GM23338 (cell line): ENCODE data around the gene TRIM15. TPM values are rescaled to one million over a fixed set of nuclear protein-coding genes. Genes with fewer than 3 reads are reported as not detected.

Experiments used
- ATAC-seq: fragments of 200-7000 bp; cut with Tn5 transposase; 3 replicates; pipeline ENCODE4 v1.9.1; 2020
- DNase-seq: peaks from one replicate; pipeline ENCODE4 v3.0.0-alpha.2; 2015; ENCODE audit warnings: low spot score
- H2AFZ ChIP-seq: fragments of 200-600 bp; sonication (generic); 2 replicates; pipeline ENCODE4 v1.8.0; 2016; ENCODE audit warnings: antibody characterized with exemption, mild to moderate bottlenecking, moderate library complexity
- H3F3A ChIP-seq: fragments of 200-600 bp; sonication (generic); replicated peaks from 2 replicates; pipeline ENCODE4 v1.8.0; 2017; ENCODE audit warnings: antibody characterized with exemption, mixed run types, low read depth
- H3K27ac ChIP-seq: fragments of 200-600 bp; sonication (generic); 2 replicates; pipeline ENCODE4 v1.6.1; 2016; ENCODE audit warnings: low read depth
- H3K27me3 ChIP-seq: fragments of 200-600 bp; sonication (generic); 2 replicates; pipeline ENCODE4 v1.8.0; 2016; ENCODE audit warnings: mild to moderate bottlenecking, mixed run types, moderate library complexity; ENCODE audit not compliant: insufficient read depth
- H3K36me3 ChIP-seq: fragments of 200-600 bp; sonication (generic); 2 replicates; pipeline ENCODE4 v1.8.0; 2016; ENCODE audit warnings: mild to moderate bottlenecking; ENCODE audit not compliant: insufficient read depth
- H3K4me1 ChIP-seq: fragments of 200-600 bp; sonication (generic); 2 replicates; pipeline ENCODE4 v1.8.0; 2016; ENCODE audit warnings: mild to moderate bottlenecking, moderate library complexity; ENCODE audit not compliant: insufficient read depth
- H3K4me2 ChIP-seq: fragments of 200-600 bp; sonication (generic); 2 replicates; pipeline ENCODE4 v1.7.1; 2017; ENCODE audit warnings: mixed run types
- H3K4me3 ChIP-seq: fragments of 200-600 bp; sonication (generic); 2 replicates; pipeline ENCODE4 v1.6.1; 2016; ENCODE audit warnings: mixed run types
- H3K79me2 ChIP-seq: fragments of 200-600 bp; sonication (generic); replicated peaks from 2 replicates; pipeline ENCODE4 v1.8.0; 2017; ENCODE audit warnings: mild to moderate bottlenecking; ENCODE audit not compliant: insufficient read depth
- H3K9me2 ChIP-seq: fragments of 200-600 bp; sonication (generic); 2 replicates; pipeline ENCODE4 v1.8.0; 2017; ENCODE audit not compliant: insufficient read depth
- H4K20me1 ChIP-seq: fragments of 200-600 bp; sonication (generic); replicated peaks from 2 replicates; pipeline ENCODE4 v1.8.0; 2017; ENCODE audit warnings: mild to moderate bottlenecking; ENCODE audit not compliant: insufficient read depth
- H3K27ac Mint-ChIP-seq: 2 replicates; pipeline ENCODE4 v1.8.0; 2020; ENCODE audit warnings: inconsistent platforms, mild to moderate bottlenecking, moderate library complexity, mixed read lengths
- H3K27me3 Mint-ChIP-seq: 3 replicates; pipeline ENCODE4 v1.8.0; 2022; ENCODE audit warnings: low read depth, mild to moderate bottlenecking, moderate library complexity, mixed read lengths, inconsistent platforms; ENCODE audit not compliant: insufficient read depth, poor library complexity
- H3K36me3 Mint-ChIP-seq: 3 replicates; pipeline ENCODE4 v1.8.0; 2021; ENCODE audit warnings: low read depth, mild to moderate bottlenecking, inconsistent platforms, moderate library complexity, mixed read lengths
- H3K4me1 Mint-ChIP-seq: 3 replicates; pipeline ENCODE4 v1.8.0; 2020; ENCODE audit warnings: mild to moderate bottlenecking, inconsistent platforms, mixed read lengths
- H3K4me3 Mint-ChIP-seq: 3 replicates; pipeline ENCODE4 v1.8.0; 2021; ENCODE audit warnings: moderate library complexity, mild to moderate bottlenecking, inconsistent platforms, mixed read lengths
- H3K9me3 Mint-ChIP-seq: 3 replicates; pipeline ENCODE4 v1.8.0; 2020; ENCODE audit warnings: moderate library complexity, mild to moderate bottlenecking, inconsistent platforms, mixed read lengths
- CREB1 ChIP-seq: fragments of 250-450 bp; sonication (Bioruptor Pico); IDR thresholded peaks from 2 replicates; pipeline ENCODE4 v1.5.0; 2020; ENCODE audit warnings: low read depth, mild to moderate bottlenecking, moderate library complexity
- CTCF ChIP-seq, 2 experiments: fragments of 200-600 bp in 1 of 2; sonication (generic) in 1 of 2; conservative IDR thresholded peaks; 2 replicates each; pipeline versions ENCODE4 v1.5.1 to v1.6.1; 2016 to 2017; ENCODE audit warnings: antibody characterized with exemption in 2 of 2, low read depth in 2 of 2, mild to moderate bottlenecking in 2 of 2, moderate library complexity in 1 of 2
- ETS1 ChIP-seq: IDR thresholded peaks from 2 replicates; pipeline ENCODE4 v1.6.1; 2016; ENCODE audit warnings: antibody characterized with exemption
- EZH2 ChIP-seq: fragments of 200-600 bp; sonication (generic); IDR thresholded peaks from one replicate; pipeline ENCODE4 v1.8.0; 2017; ENCODE audit warnings: antibody characterized with exemption, mild to moderate bottlenecking, low read depth; ENCODE audit not compliant: unreplicated experiment
- EZH2phosphoT487 ChIP-seq: fragments of 200-600 bp; sonication (generic); IDR thresholded peaks from one replicate; pipeline ENCODE4 v1.8.1; 2018; ENCODE audit warnings: antibody characterized with exemption; ENCODE audit not compliant: unreplicated experiment
- JUNB ChIP-seq: IDR thresholded peaks from one replicate; pipeline ENCODE4 v1.6.1; 2016; ENCODE audit warnings: antibody characterized with exemption; ENCODE audit not compliant: unreplicated experiment
- NANOG ChIP-seq: IDR thresholded peaks from 2 replicates; pipeline ENCODE4 v1.6.1; 2016; ENCODE audit warnings: antibody characterized with exemption, borderline replicate concordance
- POLR2AphosphoS5 ChIP-seq: IDR thresholded peaks from 2 replicates; pipeline ENCODE4 v1.6.1; 2016; ENCODE audit warnings: antibody characterized with exemption, low read depth
- REST ChIP-seq: IDR thresholded peaks from one replicate; pipeline ENCODE4 v1.6.1; 2018; ENCODE audit warnings: antibody characterized with exemption; ENCODE audit not compliant: unreplicated experiment
- STAT1 ChIP-seq: IDR thresholded peaks from one replicate; pipeline ENCODE4 v1.6.1; 2016; ENCODE audit warnings: antibody characterized with exemption; ENCODE audit not compliant: unreplicated experiment
- ZNF114 ChIP-seq: fragments of 250-450 bp; sonication (Bioruptor Pico); IDR thresholded peaks from 2 replicates; pipeline ENCODE4 v1.5.0; 2020; ENCODE audit warnings: mild to moderate bottlenecking, moderate library complexity
- ZNF331 ChIP-seq: fragments of 250-450 bp; sonication (Bioruptor Pico); IDR thresholded peaks from 2 replicates; pipeline ENCODE4 v1.5.0; 2020; ENCODE audit warnings: low read depth, mild to moderate bottlenecking, moderate library complexity
- ZNF462 ChIP-seq: fragments of 250-450 bp; sonication (Bioruptor Pico); IDR thresholded peaks from 2 replicates; pipeline ENCODE4 v1.5.0; 2020; ENCODE audit warnings: mild to moderate bottlenecking, moderate library complexity
- polyA plus RNA-seq: library from polyadenylated mRNA; unstranded; fragments of >200 nt; fragmentation: Nextera tagmentation; extraction: Ambion mirVana; gene quantifications from 2 replicates; pipeline ENCODE4 v1.2.1, GENCODE V29; 2016
- total RNA-seq: library from RNA; depleted of rRNA; stranded (reverse); fragments of >200 nt; shearing (Covaris generic); gene quantifications from 2 replicates; pipeline ENCODE4 v1.2.3, GENCODE V29; 2014

TRIM15 gene
- total and polyA plus RNA-seq, 2 experiments from 2014 or later, result 0.21 to 1.0 TPM

- no peaks in the 10 kb centered on the region for H3K9me2 ChIP-seq
- Mint-ChIP-seq H3K4me3 (no peak overlapping the region), H3K4me1 (peaks cover 3% of the 10 kb centered on the region; the same call in 2 of the 3 replicates), H3K9me3 (no peaks in the 10 kb centered on the region), H3K27ac (no peak overlapping the region), H3K36me3 (no peaks in the 10 kb centered on the region), H3K27me3 (peaks cover 10% of the 10 kb centered on the region)
- H3K4me1 ChIP-seq, result no peaks in the 10 kb centered on the region
- DNase-seq (no peak), ATAC-seq (no peak)
- no peaks in the 10 kb centered on the region for H3F3A ChIP-seq
- H3K79me2 ChIP-seq, result no peaks in the 10 kb centered on the region
- H3K36me3 ChIP-seq, result no peaks in the 10 kb centered on the region
- no peak overlapping the region for H3K4me2 ChIP-seq
- no peaks in the 10 kb centered on the region for H4K20me1 ChIP-seq
- H3K27me3 ChIP-seq, result peaks cover 27% of the 10 kb centered on the region
- H3K4me3 ChIP-seq, result no peak overlapping the region
- no peak overlapping the region for H2AFZ ChIP-seq
- TF ChIP-seq POLR2AphosphoS5 (no peak), CTCF (conservative IDR thresholded peaks at IDR 0.05; ENCODE audit: low read depth in 2 of 2) (no peak), ETS1 (no peak), ZNF331 (CRISPR knock-in tag) (no peak), ZNF462 (CRISPR knock-in tag) (no peak), ZNF114 (CRISPR knock-in tag) (no peak), CREB1 (CRISPR knock-in tag) (no peak), REST (no peak), STAT1 (no peak), NANOG (no peak), JUNB (no peak), EZH2 (no peak), EZH2phosphoT487 (no peak)
- H3K27ac ChIP-seq, result no peak overlapping the region
Measured at GRCh38 chr6:30135147-30135546, 28.2 kb upstream of the TRIM15 start.
